ENCODE measurements around the gene RABGAP1L.

The RABGAP1L gene

GRCh38 chr1:174990382-174990999 is 831.2 kb downstream of the RABGAP1L start:
- no peaks in the 10 kb centered on the region for H3K27me3 ChIP-seq (ENCODE audit: control insufficient read depth in 2 of 2, insufficient read depth in 2 of 2, low read length in 2 of 2)
- H3K36me3 ChIP-seq (ENCODE audit: control insufficient read depth in 2 of 2, insufficient read depth in 2 of 2, low read length in 2 of 2): peaks cover 8 to 26% of the 10 kb centered on the region in 2 donors
- no peaks in the 10 kb centered on the region for H3K9me3 ChIP-seq (ENCODE audit: control insufficient read depth in 2 of 2, low read length in 2 of 2)
- peak overlapping the region; percentile 75 to 86 for H3K27ac ChIP-seq (ENCODE audit: low read depth in 2 of 2, low read length in 2 of 2)
- H3K4me1 ChIP-seq (ENCODE audit: control insufficient read depth in 2 of 2, insufficient read depth in 2 of 2, low read length in 2 of 2): peaks cover 5 to 8% of the 10 kb centered on the region in 2 donors
- H3K4me3 ChIP-seq (ENCODE audit: low read length in 2 of 2): peak overlapping the region; percentile 76 to 89
- peak overlapping the region; percentile 66 to 78 for H3K9ac ChIP-seq (ENCODE audit: low read depth in 1 of 2, low read length in 2 of 2)

- Histone ChIP-seq H3K9me3 (ENCODE audit: control insufficient read depth in 2 of 2, low read length in 2 of 2) (no peaks in the 10 kb centered on the region), H3K36me3 (ENCODE audit: control insufficient read depth in 2 of 2, insufficient read depth in 2 of 2, low read length in 2 of 2) (peaks cover 8 to 22% of the 10 kb centered on the region in 2 donors), H3K4me1 (ENCODE audit: control insufficient read depth in 2 of 2, insufficient read depth in 2 of 2, low read length in 2 of 2) (peaks cover 5 to 9% of the 10 kb centered on the region in 2 donors), H3K9ac (ENCODE audit: low read depth in 1 of 2, low read length in 2 of 2) (no peak overlapping the region), H3K27me3 (ENCODE audit: control insufficient read depth in 2 of 2, insufficient read depth in 2 of 2, low read length in 2 of 2) (no peaks in the 10 kb centered on the region), H3K4me3 (ENCODE audit: low read length in 2 of 2) (no peak overlapping the region), H3K27ac (ENCODE audit: low read depth in 2 of 2, low read length in 2 of 2) (no peak overlapping the region)
These were observed 832.2 kb downstream of the RABGAP1L start for GRCh38 chr1:174991473-174991872.

DNA sequence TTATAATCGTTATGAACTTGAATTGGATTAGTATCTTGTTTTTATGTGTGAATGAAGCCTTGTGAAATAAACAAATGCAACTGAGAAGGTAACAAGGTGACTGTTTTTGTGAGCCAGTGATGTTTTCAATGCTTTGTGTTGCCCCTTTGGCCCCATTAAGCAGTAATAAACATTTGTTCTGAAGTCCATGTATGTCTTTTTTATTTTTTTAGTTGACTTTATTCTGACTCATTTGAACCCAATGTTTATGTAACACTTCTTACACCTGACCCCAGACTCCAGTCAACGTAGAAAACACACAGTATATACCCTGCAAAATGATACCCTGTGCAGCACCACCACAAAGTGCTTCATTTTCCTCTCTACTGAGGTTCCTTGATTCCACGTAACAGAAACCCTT is 835.8 kb downstream of the RABGAP1L start:
- peaks cover 9 to 17% of the 10 kb centered on the region in 2 donors for H3K4me1 ChIP-seq (ENCODE audit: control insufficient read depth in 2 of 2, insufficient read depth in 2 of 2, low read length in 2 of 2)
- peaks cover 4 to 9% of the 10 kb centered on the region in 2 donors for H3K36me3 ChIP-seq (ENCODE audit: control insufficient read depth in 2 of 2, insufficient read depth in 2 of 2, low read length in 2 of 2)
- no peak overlapping the region for H3K4me3 ChIP-seq (ENCODE audit: low read length in 2 of 2)
- no peak overlapping the region for H3K27ac ChIP-seq (ENCODE audit: low read depth in 2 of 2, low read length in 2 of 2)
- no peaks in the 10 kb centered on the region for H3K9me3 ChIP-seq (ENCODE audit: control insufficient read depth in 2 of 2, low read length in 2 of 2)
- no peaks in the 10 kb centered on the region for H3K27me3 ChIP-seq (ENCODE audit: control insufficient read depth in 2 of 2, insufficient read depth in 2 of 2, low read length in 2 of 2)
- H3K9ac ChIP-seq (ENCODE audit: low read depth in 1 of 2, low read length in 2 of 2): no peak overlapping the region

GRCh38 chr1:174995916-174996315 is 836.6 kb downstream of the RABGAP1L start:
- Histone ChIP-seq H3K27me3 (ENCODE audit: control insufficient read depth in 2 of 2, insufficient read depth in 2 of 2, low read length in 2 of 2) (no peaks in the 10 kb centered on the region), H3K4me3 (ENCODE audit: low read length in 2 of 2) (no peak overlapping the region), H3K36me3 (ENCODE audit: control insufficient read depth in 2 of 2, insufficient read depth in 2 of 2, low read length in 2 of 2) (peaks cover 4 to 9% of the 10 kb centered on the region in 2 donors), H3K27ac (ENCODE audit: low read depth in 2 of 2, low read length in 2 of 2) (no peak overlapping the region), H3K9me3 (ENCODE audit: control insufficient read depth in 2 of 2, low read length in 2 of 2) (no peaks in the 10 kb centered on the region), H3K9ac (ENCODE audit: low read depth in 1 of 2, low read length in 2 of 2) (no peak overlapping the region), H3K4me1 (ENCODE audit: control insufficient read depth in 2 of 2, insufficient read depth in 2 of 2, low read length in 2 of 2) (peaks cover 9 to 13% of the 10 kb centered on the region in 2 donors)

GRCh38 chr1:174996476-174996875 is 837.2 kb downstream of the RABGAP1L start:
- Histone ChIP-seq H3K27me3 (ENCODE audit: control insufficient read depth in 2 of 2, insufficient read depth in 2 of 2, low read length in 2 of 2) (no peaks in the 10 kb centered on the region), H3K9me3 (ENCODE audit: control insufficient read depth in 2 of 2, low read length in 2 of 2) (no peaks in the 10 kb centered on the region), H3K4me3 (ENCODE audit: low read length in 2 of 2) (no peak overlapping the region), H3K4me1 (ENCODE audit: control insufficient read depth in 2 of 2, insufficient read depth in 2 of 2, low read length in 2 of 2) (peaks cover 9 to 13% of the 10 kb centered on the region in 2 donors), H3K27ac (ENCODE audit: low read depth in 2 of 2, low read length in 2 of 2) (no peak overlapping the region), H3K36me3 (ENCODE audit: control insufficient read depth in 2 of 2, insufficient read depth in 2 of 2, low read length in 2 of 2) (peaks cover 4 to 6% of the 10 kb centered on the region in 2 donors), H3K9ac (ENCODE audit: low read depth in 1 of 2, low read length in 2 of 2) (no peak overlapping the region)

DNA sequence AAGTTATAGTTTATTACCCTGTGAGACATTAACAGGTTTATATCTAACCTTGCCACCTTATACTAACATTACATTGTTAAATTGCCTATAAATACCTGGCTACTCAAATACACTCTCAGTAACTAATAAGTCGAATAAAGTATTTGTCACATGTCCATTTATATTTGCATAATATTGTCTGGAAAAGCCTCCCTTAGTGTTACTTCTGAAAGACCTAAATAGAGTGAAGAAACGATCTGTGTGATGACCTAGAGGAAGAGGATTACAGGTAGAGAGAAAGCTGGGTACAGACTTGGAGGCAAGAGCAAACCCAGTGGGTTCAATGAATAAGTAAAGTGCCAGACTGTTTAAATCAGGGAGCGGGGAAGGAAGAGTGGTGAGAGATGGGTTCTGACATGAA is 837.7 kb downstream of the RABGAP1L start:
- Histone ChIP-seq H3K36me3 (ENCODE audit: control insufficient read depth in 2 of 2, insufficient read depth in 2 of 2, low read length in 2 of 2) (peaks cover 3 to 4% of the 10 kb centered on the region in 2 donors), H3K27ac (ENCODE audit: low read depth in 2 of 2, low read length in 2 of 2) (no peak overlapping the region), H3K9me3 (ENCODE audit: control insufficient read depth in 2 of 2, low read length in 2 of 2) (no peaks in the 10 kb centered on the region), H3K9ac (ENCODE audit: low read depth in 1 of 2, low read length in 2 of 2) (no peak overlapping the region), H3K4me1 (ENCODE audit: control insufficient read depth in 2 of 2, insufficient read depth in 2 of 2, low read length in 2 of 2) (peaks cover 9 to 13% of the 10 kb centered on the region in 2 donors), H3K4me3 (ENCODE audit: low read length in 2 of 2) (no peak overlapping the region), H3K27me3 (ENCODE audit: control insufficient read depth in 2 of 2, insufficient read depth in 2 of 2, low read length in 2 of 2) (no peaks in the 10 kb centered on the region)

DNA sequence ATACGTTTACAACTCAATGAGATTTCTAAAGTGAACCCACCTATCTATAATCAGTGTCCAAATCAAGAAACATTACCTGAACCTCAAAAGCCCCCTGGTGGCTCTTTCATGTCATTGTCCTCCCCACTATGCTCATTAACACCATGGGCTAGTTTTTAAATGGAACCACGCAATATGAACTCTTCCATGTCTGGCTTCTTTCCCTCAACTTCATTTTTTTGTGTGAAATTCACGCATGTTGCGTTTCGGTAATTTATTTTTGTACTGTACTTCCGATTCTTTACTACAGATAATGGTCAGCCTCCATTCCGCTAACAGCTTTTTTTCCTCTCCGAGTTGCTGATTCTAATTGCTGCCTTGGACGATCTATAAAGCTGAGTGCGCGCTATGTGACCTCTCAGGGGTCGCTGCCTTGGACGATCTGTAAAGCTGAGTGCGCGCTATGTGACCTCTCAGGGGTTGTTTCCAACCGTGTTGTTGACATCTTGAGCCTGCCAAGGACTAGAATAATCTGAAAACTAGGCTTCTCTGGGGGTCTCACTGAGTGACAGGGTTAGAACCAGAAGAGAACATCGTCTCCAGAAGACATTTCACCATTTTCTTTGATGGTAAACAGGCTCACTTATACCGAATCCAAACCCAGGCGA is 839.4 kb downstream of the RABGAP1L start:
- peak overlapping the region; percentile 97 to 100 for H3K27ac ChIP-seq (ENCODE audit: low read depth in 2 of 2, low read length in 2 of 2)
- no peaks in the 10 kb centered on the region for H3K9me3 ChIP-seq (ENCODE audit: control insufficient read depth in 2 of 2, low read length in 2 of 2)
- peak overlapping the region; percentile 82 to 100 for H3K9ac ChIP-seq (ENCODE audit: low read depth in 1 of 2, low read length in 2 of 2)
- H3K27me3 ChIP-seq (ENCODE audit: control insufficient read depth in 2 of 2, insufficient read depth in 2 of 2, low read length in 2 of 2): no peaks in the 10 kb centered on the region
- peaks cover 3 to 4% of the 10 kb centered on the region in 2 donors for H3K36me3 ChIP-seq (ENCODE audit: control insufficient read depth in 2 of 2, insufficient read depth in 2 of 2, low read length in 2 of 2)
- peaks cover 9 to 15% of the 10 kb centered on the region in 2 donors for H3K4me1 ChIP-seq (ENCODE audit: control insufficient read depth in 2 of 2, insufficient read depth in 2 of 2, low read length in 2 of 2)
- peak overlapping the region; percentile 87 to 98 for H3K4me3 ChIP-seq (ENCODE audit: low read length in 2 of 2)

- no peaks in the 10 kb centered on the region for H3K9me3 ChIP-seq (ENCODE audit: control insufficient read depth in 2 of 2, low read length in 2 of 2)
- H3K27me3 ChIP-seq (ENCODE audit: control insufficient read depth in 2 of 2, insufficient read depth in 2 of 2, low read length in 2 of 2): no peaks in the 10 kb centered on the region
- peak overlapping the region; percentile 82 to 100 for H3K9ac ChIP-seq (ENCODE audit: low read depth in 1 of 2, low read length in 2 of 2)
- peak overlapping the region; percentile 94 to 98 for H3K4me3 ChIP-seq (ENCODE audit: low read length in 2 of 2)
- H3K36me3 ChIP-seq (ENCODE audit: control insufficient read depth in 2 of 2, insufficient read depth in 2 of 2, low read length in 2 of 2): no peaks in the 10 kb centered on the region
- H3K4me1 ChIP-seq (ENCODE audit: control insufficient read depth in 2 of 2, insufficient read depth in 2 of 2, low read length in 2 of 2): peaks cover 9 to 15% of the 10 kb centered on the region in 2 donors
- H3K27ac ChIP-seq (ENCODE audit: low read depth in 2 of 2, low read length in 2 of 2): peak overlapping the region; percentile 97 to 100
These were observed 840.1 kb downstream of the RABGAP1L start for GRCh38 chr1:174999216-174999935.

DNA sequence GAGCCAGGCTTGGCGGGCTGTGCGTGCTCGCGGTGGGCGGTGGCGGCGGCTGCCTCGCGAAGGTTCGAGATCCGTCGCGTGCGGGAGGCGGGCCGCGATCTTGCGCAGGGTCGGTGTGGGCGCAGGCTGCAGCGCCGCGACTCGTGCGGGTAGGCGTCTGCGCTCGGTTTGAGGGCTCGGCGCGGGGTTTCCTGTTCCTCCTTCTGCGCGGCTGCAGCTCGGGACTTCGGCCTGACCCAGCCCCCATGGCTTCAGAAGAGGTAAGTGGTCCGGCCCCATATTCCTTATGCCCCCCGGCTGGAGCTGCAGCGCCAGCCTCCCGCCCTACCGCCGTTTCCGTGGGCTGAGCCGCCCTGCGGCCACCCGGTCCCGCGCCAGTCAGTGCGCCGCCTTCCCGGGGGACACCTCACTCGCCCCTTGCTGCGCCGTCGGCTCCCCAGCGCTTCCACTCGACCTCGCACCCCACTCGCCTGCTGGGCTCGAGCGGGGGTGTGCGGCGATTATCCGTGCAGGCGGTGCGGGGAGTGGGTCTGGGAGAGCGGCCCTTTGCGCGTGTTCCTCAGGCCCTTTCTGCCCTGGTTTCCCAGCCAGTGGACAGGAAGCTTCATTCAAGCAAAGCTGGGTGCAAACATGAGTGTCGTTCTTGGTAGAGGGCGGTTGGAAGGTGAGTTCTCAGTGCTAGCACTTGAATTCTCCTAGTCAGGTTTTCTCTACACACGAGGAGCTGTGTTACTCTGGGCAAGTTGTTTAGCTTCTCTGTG is 840.8 kb downstream of the RABGAP1L start, which contains the start of gene CACYBP:
TSS of gene CACYBP (plus strand) at position 12 of the 761 bp plus-strand sequence. CDS start at position 246, 234 bp downstream.
- H3K4me3 ChIP-seq (ENCODE audit: low read length in 2 of 2): peak within 1 kb of the TSS; percentile 94 to 98
- no peaks in the 10 kb centered on the region for H3K27me3 ChIP-seq (ENCODE audit: control insufficient read depth in 2 of 2, insufficient read depth in 2 of 2, low read length in 2 of 2)
- no peaks in the 10 kb centered on the region for H3K9me3 ChIP-seq (ENCODE audit: control insufficient read depth in 2 of 2, low read length in 2 of 2)
- peak within 1 kb of the TSS; percentile 82 to 100 for H3K9ac ChIP-seq (ENCODE audit: low read depth in 1 of 2, low read length in 2 of 2)
- H3K27ac ChIP-seq (ENCODE audit: low read depth in 2 of 2, low read length in 2 of 2): peak within 1 kb of the TSS; percentile 97 to 100
- peaks cover 9 to 15% of the 10 kb centered on the region in 2 donors for H3K4me1 ChIP-seq (ENCODE audit: control insufficient read depth in 2 of 2, insufficient read depth in 2 of 2, low read length in 2 of 2)
- H3K36me3 ChIP-seq (ENCODE audit: control insufficient read depth in 2 of 2, insufficient read depth in 2 of 2, low read length in 2 of 2): peaks cover 1 to 5% of the 10 kb centered on the region in 2 donors
